Measurements from ENCODE around the gene RYR1.
"Not testable (repeated sequence)": the region's sequence is repeated elsewhere in the genome, so short reads cannot be mapped to it uniquely, and the experiment has no call there.

RYR1 gene

GRCh38 chr19:38515896-38516295 is 82.4 kb downstream of the RYR1 start:
- DNase-seq: peak in 3 of 14 donors; percentile 2 to 28 (median 11)

- no peak for DNase-seq
These were observed 83.3 kb downstream of the RYR1 start for GRCh38 chr19:38516802-38517201.

GRCh38 chr19:38517321-38517720 is 83.8 kb downstream of the RYR1 start:
- no peak for DNase-seq

GRCh38 chr19:38517980-38518379 is 84.5 kb downstream of the RYR1 start:
- not testable (repeated sequence) for DNase-seq

GRCh38 chr19:38519168-38519567 is 85.7 kb downstream of the RYR1 start:
- DNase-seq: no peak

GRCh38 chr19:38519988-38520387 is 86.5 kb downstream of the RYR1 start:
- no peak for DNase-seq

- DNase-seq: no peak
These were observed 89.4 kb downstream of the RYR1 start for GRCh38 chr19:38522915-38523314.

- no peak for DNase-seq
These were observed 89.8 kb downstream of the RYR1 start for GRCh38 chr19:38523319-38523718.

- no peak for DNase-seq
These were observed 90.9 kb downstream of the RYR1 start for GRCh38 chr19:38524369-38524768.

- DNase-seq: no peak
These were observed 91.6 kb downstream of the RYR1 start for GRCh38 chr19:38524994-38525634.

GRCh38 chr19:38526430-38526829 is 92.9 kb downstream of the RYR1 start:
- DNase-seq: no peak

GRCh38 chr19:38527466-38528136 is 94.1 kb downstream of the RYR1 start:
- no peak for DNase-seq

- DNase-seq: no peak
These were observed 94.8 kb downstream of the RYR1 start for GRCh38 chr19:38528213-38528755.

GRCh38 chr19:38528931-38529330 is 95.4 kb downstream of the RYR1 start:
- no peak for DNase-seq

GRCh38 chr19:38531515-38531914 is 98.0 kb downstream of the RYR1 start:
- DNase-seq: no peak

GRCh38 chr19:38532939-38533338 is 99.4 kb downstream of the RYR1 start:
- DNase-seq: no peak

- no peak for DNase-seq
These were observed 101.1 kb downstream of the RYR1 start for GRCh38 chr19:38534574-38534973.

- no peak for DNase-seq
These were observed 101.7 kb downstream of the RYR1 start for GRCh38 chr19:38535212-38535611.

- no peak for DNase-seq
These were observed 103.8 kb downstream of the RYR1 start for GRCh38 chr19:38537071-38537936.

- DNase-seq: peak in 6 of 14 donors; percentile 4 to 47 (median 12)
These were observed 104.9 kb downstream of the RYR1 start for GRCh38 chr19:38538386-38538785.

GRCh38 chr19:38538793-38539528 is 105.5 kb downstream of the RYR1 start:
- DNase-seq: no peak

- DNase-seq: no peak
These were observed 106.3 kb downstream of the RYR1 start for GRCh38 chr19:38539751-38540150.

All from C1 segment of cervical spinal cord (tissue), 14 donors.